Measurements from ENCODE around the gene PA2G4. TPM values are rescaled to one million over a fixed set of nuclear protein-coding genes. Genes with fewer than 3 reads are reported as not detected.

Gene PA2G4
- total and polyA plus RNA-seq, 11 donors: 62.4 to 187 (median 72.4) TPM

GRCh38 chr12:56127485-56127887 is 23.1 kb downstream of the PA2G4 start:
- intact Hi-C loops (cut with DNase I): loop anchor here in 9 of 10 donors (1.0 to 10.0 kb wide), 7 partner anchors 31 to 340 kb away; partner anchors contain the start of genes SMARCC2 (in 5 of the 9), SPRYD4 (in 5 of the 9), MYL6 (in 4 of the 9) and CNPY2 (in 1 of the 9)
- Histone ChIP-seq H3K4me3 (peak overlapping the region in 11 of 12 donors; percentile 14 to 97 (median 84)), H3K36me3 (peaks cover 0 to 37% (median 23%) of the 10 kb centered on the region in 9 donors), H3K27ac (peak overlapping the region; percentile 5 to 94 (median 78)), H3K27me3 (no peaks in the 10 kb centered on the region), H3K4me1 (peaks cover 8 to 61% (median 34%) of the 10 kb centered on the region in 12 donors), H3K9me3 (no peaks in the 10 kb centered on the region)
- DNase-seq (no peak), ATAC-seq (no peak)
- no peak for TF ChIP-seq POLR2A (IDR thresholded peaks at IDR 0.05)
- TF ChIP-seq CTCF (IDR thresholded peaks at IDR 0.05): no peak
- WGBS, 4 donors: 0 to 1% (median 0%) methylated on average over 8 of the region's 8 CpGs

- 0 to 1% (median 0%) methylated on average over 26 to 49 of the region's 49 CpGs for WGBS, 4 donors
- no peaks in the 10 kb centered on the region for H3K9me3 ChIP-seq
- no peaks in the 10 kb centered on the region for H3K27me3 ChIP-seq
- intact Hi-C loops (cut with DNase I): loop anchor here in 9 of 10 donors (1.0 to 10.0 kb wide), 9 partner anchors 25 to 339 kb away; partner anchors contain the start of genes MYL6 (in 5 of the 9), SMARCC2 (in 5 of the 9), SPRYD4 (in 5 of the 9) and MYL6B (in 2 of the 9)
- peaks cover 8 to 61% (median 31%) of the 10 kb centered on the region in 12 donors for H3K4me1 ChIP-seq
- peak within 1 kb of the TSS; percentile 23 to 94 (median 90) for H3K27ac ChIP-seq
- no peak for TF ChIP-seq CTCF (IDR thresholded peaks at IDR 0.05)
- TF ChIP-seq POLR2A (IDR thresholded peaks at IDR 0.05): peak in 1 of 2 donors; percentile 97
- peak within 1 kb of the TSS; percentile 75 to 97 (median 84) for H3K4me3 ChIP-seq
- peak; percentile 95 to 98 (median 96) for ATAC-seq
- peak; percentile 97 to 99 (median 99) for DNase-seq
- H3K36me3 ChIP-seq: peaks cover 0 to 37% (median 29%) of the 10 kb centered on the region in 9 donors
These were observed 23.7 kb downstream of the PA2G4 start, which contains the start of gene ESYT1 for GRCh38 chr12:56127888-56128669. ESYT1 (plus strand) TSS chr12:56128267; CDS start chr12:56128320, 53 bp downstream.

GRCh38 chr12:56128670-56129205 is 24.4 kb downstream of the PA2G4 start:
- ATAC-seq (peak in 3 of 4 donors; percentile 1 to 14 (median 3)), DNase-seq (peak in 2 of 5 donors; percentile 38 to 54)
- TF ChIP-seq POLR2A (IDR thresholded peaks at IDR 0.05) (no peak), CTCF (IDR thresholded peaks at IDR 0.05) (no peak)
- WGBS, 4 donors: 0% methylated on average over 20 of the region's 20 CpGs
- Histone ChIP-seq H3K4me3 (peak overlapping the region; percentile 75 to 97 (median 84)), H3K27ac (peak overlapping the region; percentile 23 to 94 (median 90)), H3K9me3 (no peaks in the 10 kb centered on the region), H3K27me3 (no peaks in the 10 kb centered on the region), H3K4me1 (peaks cover 8 to 57% (median 31%) of the 10 kb centered on the region in 12 donors), H3K36me3 (peaks cover 0 to 40% (median 36%) of the 10 kb centered on the region in 9 donors)
- intact Hi-C loops (cut with DNase I): loop anchor here in 6 of 10 donors (1.0 to 10.0 kb wide), 7 partner anchors 24 to 339 kb away; partner anchors contain the start of genes SPRYD4 (in 5 of the 6), MYL6B (in 2 of the 6), CNPY2 (in 1 of the 6) and MYL6 (in 1 of the 6)

Measured in heart left ventricle (tissue), 16 donors.